K562 (cell line): ENCODE measurements around the gene ONECUT1. TPM values are rescaled to one million over a fixed set of nuclear protein-coding genes. Genes with fewer than 3 reads are reported as not detected.

Experiments
- ATAC-seq: fragments of 200-7000 bp; cut with Tn5 transposase; 3 replicates; pipeline ENCODE4 v1.9.1; 2020; ENCODE audit warnings: moderate library complexity
- BruUV-seq: library from RNA; stranded (reverse); fragments of 400-500 nt; replicated peaks from 2 replicates; lab custom pipeline; 2021; lab: Mats Ljungman, UMichigan
- CTCF ChIA-PET: fragments of 300-600 bp; formaldehyde crosslinking; extraction: SDS; loops from one replicate; lab custom pipeline; 2021; ENCODE audit warnings: low intra/inter-chr PET ratio; lab: Yijun Ruan, JAX
- POLR2A ChIA-PET: fragments of 300-600, 350-650 bp; sonication (Branson Sonifier 250); formaldehyde crosslinking; extraction: SDS; loops from one replicate; lab custom pipeline; 2021; ENCODE audit warnings: antibody characterized with exemption, inconsistent platforms; lab: Yijun Ruan, JAX
- DNase-seq, 4 experiments: peaks; one replicate each; pipeline versions ENCODE4 v3.0.0 to v3.0.0-alpha.2; 2011 to 2018; ENCODE audit warnings: low spot score in 3 of 4, mixed read lengths in 3 of 4; ENCODE audit errors: extremely low read depth in 1 of 4
- FAIRE-seq: peaks from 2 replicates; lab custom pipeline; 2011; peaks lifted over from hg19 to GRCh38; lab: Jason Lieb, UNC
- H2AFZ ChIP-seq: 2 replicates; pipeline ENCODE4 v1.6.0; 2011; ENCODE audit warnings: low read depth, low read length, control low read depth, inconsistent platforms
- H3K27ac ChIP-seq: fragments of 200-600 bp; 3 replicates; pipeline ENCODE4 v1.8.0; 2011; ENCODE audit warnings: low read depth, mild to moderate bottlenecking, control low read depth, inconsistent platforms, low read length, moderate library complexity, mixed read lengths; ENCODE audit errors: extremely low read depth
- H3K27me3 ChIP-seq, 2 experiments: fragments of 300-600 bp in 1 of 2; 2 replicates in 1 of 2; 3 replicates in 1 of 2; pipeline versions ENCODE4 v1.6.0 to v1.8.0; 2011; ENCODE audit warnings: inconsistent platforms in 2 of 2, low read length in 2 of 2, mild to moderate bottlenecking in 1 of 2, mixed read lengths in 1 of 2, moderate library complexity in 1 of 2; ENCODE audit not compliant: control insufficient read depth in 2 of 2, insufficient read depth in 2 of 2
- H3K36me3 ChIP-seq: fragments of 300-600 bp; 3 replicates; pipeline ENCODE4 v1.8.0; 2011; ENCODE audit warnings: mild to moderate bottlenecking, low read length, inconsistent platforms; ENCODE audit not compliant: control insufficient read depth, insufficient read depth
- H3K4me1 ChIP-seq, 2 experiments: fragments of 200-600 bp in 1 of 2; replicated peaks in 1 of 2; 2 replicates in 1 of 2; 3 replicates in 1 of 2; pipeline versions ENCODE4 v1.5.1 to v1.8.0; 2011; ENCODE audit warnings: inconsistent platforms in 2 of 2, low read length in 2 of 2, mild to moderate bottlenecking in 1 of 2, mixed read lengths in 1 of 2, moderate library complexity in 1 of 2; ENCODE audit not compliant: control insufficient read depth in 2 of 2, insufficient read depth in 2 of 2
- H3K4me2 ChIP-seq: 2 replicates; pipeline ENCODE4 v1.6.1; 2011; ENCODE audit warnings: low read length, control low read depth, inconsistent platforms, mixed read lengths; ENCODE audit not compliant: insufficient read depth
- H3K4me3 ChIP-seq: fragments of 200-600 bp; sonication (generic), shearing (Covaris generic); 2 replicates; pipeline ENCODE4 v1.5.1; 2016; ENCODE audit warnings: control low read depth, inconsistent platforms
- H3K79me2 ChIP-seq: fragments of 200-600 bp; 3 replicates; pipeline ENCODE4 v1.8.0; 2011; ENCODE audit warnings: low read length, inconsistent platforms; ENCODE audit not compliant: control insufficient read depth, insufficient read depth
- H3K9ac ChIP-seq, 2 experiments: 2 replicates each; pipeline versions ENCODE4 v1.6.0 to v1.6.1; 2011; ENCODE audit warnings: low read depth in 2 of 2, low read length in 2 of 2, control low read depth in 1 of 2, inconsistent platforms in 1 of 2, mild to moderate bottlenecking in 1 of 2, mixed read lengths in 1 of 2; ENCODE audit not compliant: insufficient read depth in 1 of 2
- H3K9me1 ChIP-seq: one replicate; pipeline ENCODE4 v1.6.0; 2011; ENCODE audit warnings: inconsistent platforms, mild to moderate bottlenecking, low read length, moderate library complexity; ENCODE audit not compliant: control insufficient read depth, insufficient read depth
- H3K9me3 ChIP-seq: replicated peaks from 2 replicates; pipeline ENCODE4 v1.5.1; 2011; ENCODE audit warnings: low read depth, low read length, inconsistent platforms; ENCODE audit not compliant: control insufficient read depth, insufficient read depth
- H4K20me1 ChIP-seq: replicated peaks from 2 replicates; pipeline ENCODE4 v1.6.1; 2011; ENCODE audit warnings: low read length, inconsistent platforms, mixed read lengths; ENCODE audit not compliant: control insufficient read depth, insufficient read depth
- FOXK1 ChIP-seq: sonication (generic); formaldehyde crosslinking; IDR thresholded peaks from 2 replicates; pipeline ENCODE4 v1.8.0; 2022; ENCODE audit warnings: missing genetic modification reagents, mild to moderate bottlenecking, borderline replicate concordance
- MAFG ChIP-seq: fragments of 450-650 bp; conservative IDR thresholded peaks from 2 replicates; pipeline ENCODE4 v1.6.1; 2016; ENCODE audit warnings: missing genetic modification characterization, missing compliant biosample characterization
- NR2C2 ChIP-seq, 2 experiments: fragments of 200-800 bp in 1 of 2; sonication (Bioruptor generic) in 1 of 2; sonication (generic) in 1 of 2; formaldehyde crosslinking in 1 of 2; IDR thresholded peaks; 2 replicates each; pipeline versions ENCODE4 v1.6.1 to v1.8.0; 2016 to 2022; ENCODE audit warnings: mild to moderate bottlenecking in 1 of 2, missing compliant biosample characterization in 1 of 2, missing genetic modification characterization in 1 of 2, missing genetic modification reagents in 1 of 2
- SRF ChIP-seq, 2 experiments: fragments of 250-450, 450-650 bp in 1 of 2; sonication (Bioruptor Pico) in 1 of 2; sonication (generic) in 1 of 2; formaldehyde crosslinking; IDR thresholded peaks; 2 replicates each; pipeline versions ENCODE4 v1.5.0 to v1.5.1; 2020 to 2022; ENCODE audit warnings: mild to moderate bottlenecking in 1 of 2, missing genetic modification reagents in 1 of 2
- THRB ChIP-seq: fragments of 450-650 bp; formaldehyde crosslinking; conservative IDR thresholded peaks from 2 replicates; pipeline ENCODE4 v1.4.0; 2022; ENCODE audit warnings: mild to moderate bottlenecking, missing genetic modification characterization
- USF2 ChIP-seq: sonication (generic); formaldehyde crosslinking; IDR thresholded peaks from 2 replicates; pipeline ENCODE4 v1.5.0; 2020; ENCODE audit warnings: missing genetic modification reagents
- ZNF274 ChIP-seq: IDR thresholded peaks from 2 replicates; pipeline ENCODE4 v1.6.1; 2011; ENCODE audit warnings: low read depth, mild to moderate bottlenecking, low read length, moderate library complexity, borderline replicate concordance
- ZNF655 ChIP-seq: fragments of 250-450 bp; sonication (Bioruptor Pico); IDR thresholded peaks from 2 replicates; pipeline ENCODE4 v1.5.0; 2021
- ZNF695 ChIP-seq: fragments of 450-650 bp; formaldehyde crosslinking; IDR thresholded peaks from 2 replicates; pipeline ENCODE4 v1.4.0; 2020; ENCODE audit warnings: mild to moderate bottlenecking, moderate library complexity
- WGBS: fragments of 100-300 bp; shearing (Covaris generic); methylation state at CpG from one replicate; pipeline ENCODE4 v1.1.6; 2016; ENCODE audit warnings: low coverage, mixed read lengths; ENCODE audit not compliant: insufficient coverage; ENCODE audit errors: missing lambda C conversion rate; 5-methylcytosine and 5-hydroxymethylcytosine counted together
- in situ Hi-C: fragments of 300-500 bp; cut with MboI; formaldehyde crosslinking; loops from 4 replicates; pipeline ENCODE4 v1.15.0; 2018; ENCODE audit warnings: inconsistent platforms, mixed read lengths
- intact Hi-C: fragments of 100-400 bp; cut with micrococcal nuclease; formaldehyde crosslinking; loops from 2 replicates; pipeline ENCODE4 v1.14.2; 2022
- polyA plus RNA-seq, 8 experiments: library from polyadenylated mRNA; depleted of rRNA in 4 of 8; stranded (reverse) in 5 of 8; unstranded in 3 of 8; fragments of >200 nt; fragmentation: Nextera tagmentation in 2 of 8; fragmentation: Illumina TruSeq in 1 of 8; extraction: Ambion mirVana in 2 of 8; extraction: Trizol in 1 of 8; gene quantifications; 2 replicates each; pipeline versions ENCODE4 v1.2.1 to v1.2.3, GENCODE V29; 2011 to 2014; ENCODE audit warnings: inconsistent platforms in 1 of 8, missing spikeins in 1 of 8
- total RNA-seq, 7 experiments: library from RNA; depleted of rRNA in 6 of 7; stranded (reverse); fragments of >200 nt in 6 of 7; fragmentation: Illumina TruSeq in 2 of 7; extraction: Trizol in 2 of 7; gene quantifications; 2 replicates each; pipeline versions ENCODE4 v1.2.1 to v1.2.3, GENCODE V29; 2011 to 2021; ENCODE audit warnings: low replicate concordance in 1 of 7

ONECUT1 gene
- total and polyA plus RNA-seq, 9 of the 15 experiments (the other 6 are each of a cell fraction or from before 2014, with no cell fraction given), result not detected

- Histone ChIP-seq H3K9ac (no peak overlapping the region), H3K79me2 (no peaks in the 10 kb centered on the region), H4K20me1 (no peaks in the 10 kb centered on the region), H2AFZ (no peak overlapping the region), H3K9me3 (no peaks in the 10 kb centered on the region), H3K4me2 (no peak overlapping the region), H3K4me1 (no peaks in the 10 kb centered on the region), H3K9me1 (no peaks in the 10 kb centered on the region), H3K27me3 (peaks cover 0 to 6% of the 10 kb centered on the region in 2 experiments; a peak in 2 of 5 replicates), H3K27ac (no peak overlapping the region), H3K4me3 (no peak overlapping the region), H3K36me3 (no peaks in the 10 kb centered on the region)
- BruUV-seq, result no TSS peak
- no peak for TF ChIP-seq ZNF655
- TF ChIP-seq MAFG (tag), result 0 out of 2 replicates have a peak, but pooled peaks have one; percentile 23
- WGBS, result 6% methylated on average over 3 of the region's 3 CpGs
- CTCF ChIA-PET, result interaction anchor here (0.8 to 2.7 kb wide), 4 partner anchors 206 to 480 kb away, joined by 4 to 21 read pairs (median 13); partner anchors contain the start of gene MYO5A
- ATAC-seq (no peak), FAIRE-seq (no peak), DNase-seq (no peak)
- intact Hi-C loops, result loop anchor here (10.0 kb wide), 2 partner anchors 210 to 270 kb away; partner anchors contain the start of gene MYO5A
- in situ Hi-C loops, result loop anchor here (5.0 kb wide), 1 partner anchor 467 kb away; no protein-coding TSS in a partner anchor
- POLR2A ChIA-PET, result no interaction called here
Observed at GRCh38 chr15:52734329-52734728, 55.8 kb downstream of the ONECUT1 start.

DNA sequence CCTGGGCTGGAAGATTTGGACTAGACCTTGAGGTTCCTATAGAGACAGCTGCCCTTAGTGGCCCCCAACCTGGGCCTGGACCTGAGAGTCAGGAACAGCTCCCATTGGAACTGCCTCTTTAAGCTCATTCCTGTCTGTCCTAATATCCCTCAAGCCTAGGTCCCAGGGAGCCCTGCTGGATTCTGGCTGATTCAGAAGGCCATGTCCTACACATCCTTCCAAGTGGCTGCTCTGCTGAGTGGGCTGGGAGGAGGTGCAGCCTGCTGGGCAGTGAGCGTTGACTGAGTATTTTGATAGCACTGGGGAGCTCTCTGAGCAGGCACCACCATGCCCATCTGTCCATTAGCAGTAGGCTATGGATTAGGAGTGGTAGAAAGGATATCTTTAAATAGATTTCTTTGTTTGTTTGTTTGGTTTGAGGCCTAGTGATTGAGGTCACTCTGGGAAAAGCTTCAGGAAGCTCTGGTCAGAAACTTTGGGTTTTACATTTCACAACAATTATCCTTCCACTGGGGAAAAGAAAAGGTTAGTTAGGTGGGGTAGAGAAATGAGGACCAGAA is 56.4 kb downstream of the ONECUT1 start:
- CTCF ChIA-PET, result interaction anchor here (0.7 to 2.7 kb wide), 4 partner anchors 205 to 854 kb away, joined by 3 to 17 read pairs (median 6); partner anchors contain the start of gene MYO5A
- in situ Hi-C loops, result loop anchor here (5.0 kb wide), 1 partner anchor 466 kb away; no protein-coding TSS in a partner anchor
- no peak overlapping the region for H3K4me2 ChIP-seq
- TF ChIP-seq FOXK1 (CRISPR knock-in tag) (no peak), ZNF274 (no peak), ZNF695 (CRISPR knock-in tag) (no peak), THRB (no peak), NR2C2 (CRISPR knock-in tag; IDR thresholded peaks at IDR 0.05) (no peak), NR2C2 (tag; IDR thresholded peaks at IDR 0.05) (no peak), USF2 (CRISPR knock-in tag) (no peak), SRF (CRISPR knock-in tag; IDR thresholded peaks at IDR 0.05) (no peak)

More for the DNA sequence above, 56.4 kb downstream of the ONECUT1 start:
- intact Hi-C loops, result loop anchor here (10.0 kb wide), 2 partner anchors 209 to 269 kb away; partner anchors contain the start of gene MYO5A
- H3K27me3 ChIP-seq, result peaks cover 0 to 6% of the 10 kb centered on the region in 2 experiments; a peak in 2 of 5 replicates
- no peaks in the 10 kb centered on the region for H3K9me1 ChIP-seq
- no peak overlapping the region for H3K9ac ChIP-seq
- no peaks in the 10 kb centered on the region for H3K36me3 ChIP-seq
- no peaks in the 10 kb centered on the region for H4K20me1 ChIP-seq
- BruUV-seq, result no TSS peak
- H3K27ac ChIP-seq, result no peak overlapping the region
- H3K4me3 ChIP-seq, result no peak overlapping the region
- H3K9me3 ChIP-seq, result no peaks in the 10 kb centered on the region
- FAIRE-seq, result no peak
- POLR2A ChIA-PET, result no interaction called here
- no peaks in the 10 kb centered on the region for H3K4me1 ChIP-seq
- H2AFZ ChIP-seq, result no peak overlapping the region
- ATAC-seq, result no peak
- WGBS, result 0% methylated on average over 1 of the region's 1 CpG
- DNase-seq, result no peak
- H3K79me2 ChIP-seq, result no peaks in the 10 kb centered on the region
